HepG2 (cell line): ENCODE data around the gene NTF3. TPM values are rescaled to one million over a fixed set of nuclear protein-coding genes. Genes with fewer than 3 reads are reported as not detected.

Source experiments
- ATAC-seq: fragments of 200-7000 bp; cut with Tn5 transposase; 3 replicates; pipeline ENCODE4 v1.9.1; 2020; ENCODE audit warnings: mild to moderate bottlenecking, moderate library complexity
- BruUV-seq: library from RNA; stranded (reverse); fragments of 400-500 nt; replicated peaks from 2 replicates; lab custom pipeline; 2021; lab: Mats Ljungman, UMichigan
- CTCF ChIA-PET: fragments of 300-600 bp; formaldehyde crosslinking; extraction: SDS; loops from one replicate; lab custom pipeline; 2021; ENCODE audit warnings: low total read pairs, inconsistent platforms, low intra/inter-chr PET ratio; lab: Yijun Ruan, JAX
- POLR2A ChIA-PET: fragments of 350-600 bp; sonication (Branson Sonifier 250); formaldehyde crosslinking; loops from one replicate; lab custom pipeline; 2020; ENCODE audit warnings: antibody characterized with exemption, inconsistent platforms; lab: Yijun Ruan, JAX
- DNase-seq: peaks from one replicate; pipeline ENCODE4 v3.0.0-alpha.2; 2015; ENCODE audit warnings: low spot score
- FAIRE-seq: peaks from 3 replicates; lab custom pipeline; 2011; peaks lifted over from hg19 to GRCh38; lab: Jason Lieb, UNC
- H2AFZ ChIP-seq: one replicate; pipeline ENCODE4 v1.6.1; 2011; ENCODE audit warnings: low read length, inconsistent platforms
- H3K27ac ChIP-seq: fragments of 300-600 bp; 3 replicates; pipeline ENCODE4 v1.8.0; 2011; ENCODE audit warnings: mixed run types, mild to moderate bottlenecking, mixed read lengths, low read length, inconsistent platforms; ENCODE audit not compliant: insufficient read depth; ENCODE audit errors: extremely low read length
- H3K27me3 ChIP-seq, 2 experiments: fragments of 200-600 bp in 1 of 2; 2 replicates in 1 of 2; 3 replicates in 1 of 2; pipeline versions ENCODE4 v1.6.0 to v1.8.0; 2011; ENCODE audit warnings: low read length in 2 of 2, mild to moderate bottlenecking in 2 of 2, moderate library complexity in 2 of 2, inconsistent platforms in 1 of 2; ENCODE audit not compliant: insufficient read depth in 2 of 2, control insufficient read depth in 1 of 2
- H3K36me3 ChIP-seq, 2 experiments: fragments of 200-600 bp in 1 of 2; replicated peaks in 1 of 2; 2 replicates in 1 of 2; 3 replicates in 1 of 2; pipeline versions ENCODE4 v1.5.1 to v1.8.0; 2011; ENCODE audit warnings: low read length in 2 of 2, inconsistent platforms in 1 of 2; ENCODE audit not compliant: insufficient read depth in 2 of 2, control insufficient read depth in 1 of 2
- H3K4me1 ChIP-seq: 2 replicates; pipeline ENCODE4 v1.5.1; 2012; ENCODE audit warnings: low read length, inconsistent platforms; ENCODE audit not compliant: insufficient read depth
- H3K4me2 ChIP-seq: 2 replicates; pipeline ENCODE4 v1.6.0; 2011; ENCODE audit warnings: low read depth, low read length, inconsistent platforms
- H3K4me3 ChIP-seq, 3 experiments: fragments of 200-600 bp in 1 of 3; sonication (generic), shearing (Covaris generic) in 1 of 3; replicated peaks in 1 of 3; 2 replicates each; pipeline ENCODE4 v1.5.1; 2011 to 2016; ENCODE audit warnings: low read length in 3 of 3, inconsistent platforms in 2 of 3, low read depth in 2 of 3, mild to moderate bottlenecking in 2 of 3, control low read depth in 1 of 3, mixed read lengths in 1 of 3; ENCODE audit not compliant: insufficient read depth in 1 of 3
- H3K79me2 ChIP-seq: one replicate; pipeline ENCODE4 v1.6.1; 2011; ENCODE audit warnings: low read length, inconsistent platforms; ENCODE audit not compliant: insufficient read depth
- H3K9ac ChIP-seq: 2 replicates; pipeline ENCODE4 v1.6.0; 2011; ENCODE audit warnings: mild to moderate bottlenecking, low read depth, low read length, inconsistent platforms; ENCODE audit not compliant: insufficient read depth
- H3K9me3 ChIP-seq: 2 replicates; pipeline ENCODE4 v1.5.1; 2012; ENCODE audit warnings: mild to moderate bottlenecking, low read length
- H4K20me1 ChIP-seq: 2 replicates; pipeline ENCODE4 v1.6.0; 2011; ENCODE audit warnings: inconsistent platforms, mild to moderate bottlenecking, low read length, moderate library complexity; ENCODE audit not compliant: insufficient read depth
- AGO1 ChIP-seq: fragments of 200-400 bp; formaldehyde crosslinking; IDR thresholded peaks from 2 replicates; pipeline ENCODE4 v1.6.1; 2017; ENCODE audit warnings: mild to moderate bottlenecking, low read depth, low read length, moderate library complexity; ENCODE audit not compliant: poor library complexity, severe bottlenecking
- KDM3A ChIP-seq: IDR thresholded peaks from 2 replicates; pipeline ENCODE4 v1.6.1; 2018; ENCODE audit warnings: low read depth, missing compliant biosample characterization
- POLR2AphosphoS2 ChIP-seq: IDR thresholded peaks from 2 replicates; pipeline ENCODE4 v1.6.1; 2011; ENCODE audit warnings: low read depth, low read length, improper control_type of control experiment
- SETDB1 ChIP-seq: sonication (generic); formaldehyde crosslinking; IDR thresholded peaks from 2 replicates; pipeline ENCODE4 v1.5.1; 2020; ENCODE audit warnings: missing genetic modification reagents, mild to moderate bottlenecking, borderline replicate concordance
- ZFP36L2 ChIP-seq: sonication (generic); formaldehyde crosslinking; IDR thresholded peaks from 2 replicates; pipeline ENCODE4 v1.4.0; 2020; ENCODE audit warnings: missing genetic modification reagents
- ZNF253 ChIP-seq: sonication (generic); formaldehyde crosslinking; IDR thresholded peaks from 2 replicates; pipeline ENCODE4 v1.8.0; 2022; ENCODE audit warnings: mild to moderate bottlenecking, missing genetic modification reagents, borderline replicate concordance
- ZNF382 ChIP-seq: sonication (generic); formaldehyde crosslinking; IDR thresholded peaks from 2 replicates; pipeline ENCODE4 v1.5.0; 2020; ENCODE audit warnings: missing genetic modification reagents, mild to moderate bottlenecking, borderline replicate concordance
- ZNF44 ChIP-seq: sonication (generic); formaldehyde crosslinking; IDR thresholded peaks from 2 replicates; pipeline ENCODE4 v1.5.1; 2020; ENCODE audit warnings: mild to moderate bottlenecking, missing genetic modification reagents
- ZNF496 ChIP-seq: sonication (generic); formaldehyde crosslinking; IDR thresholded peaks from 2 replicates; pipeline ENCODE4 v1.8.1; 2023; ENCODE audit warnings: mild to moderate bottlenecking, moderate library complexity, missing genetic modification reagents; ENCODE audit not compliant: insufficient replicate concordance
- ZNF572 ChIP-seq: sonication (generic); formaldehyde crosslinking; IDR thresholded peaks from 2 replicates; pipeline ENCODE4 v1.5.1; 2020; ENCODE audit warnings: mild to moderate bottlenecking, missing genetic modification reagents
- WGBS: methylation state at CpG from one replicate; pipeline ENCODE4 v1.1.6; 2017; ENCODE audit warnings: low lambda C conversion rate; 5-methylcytosine and 5-hydroxymethylcytosine counted together
- in situ Hi-C: cut with HindIII; loops from 2 replicates; pipeline ENCODE4 v1.10.0; 2017; ENCODE audit warnings: low pct_unique_long_range_greater_than_20kb; ENCODE audit not compliant: extremely low pct_ligation_motif_present
- intact Hi-C: fragments of 100-400 bp; cut with micrococcal nuclease; formaldehyde crosslinking; loops from one replicate; pipeline ENCODE4 v1.10.0; 2022; ENCODE audit not compliant: unreplicated experiment
- polyA plus RNA-seq, 8 experiments: library from polyadenylated mRNA; depleted of rRNA in 3 of 8; stranded (reverse) in 7 of 8; unstranded in 1 of 8; fragments of >200 nt; fragmentation: Illumina TruSeq in 4 of 8; extraction: Trizol in 4 of 8; gene quantifications; 2 replicates each; pipeline versions ENCODE4 v1.2.1 to v1.2.3, GENCODE V29; 2011 to 2016; ENCODE audit warnings: low read depth in 4 of 8, missing spikeins in 1 of 8, mixed read lengths in 1 of 8; ENCODE audit not compliant: insufficient read depth in 1 of 8
- total RNA-seq, 5 experiments: library from RNA; depleted of rRNA; stranded (reverse); fragments of >200 nt; fragmentation: Illumina TruSeq; extraction: Trizol; gene quantifications; 2 replicates each; pipeline ENCODE4 v1.2.3, GENCODE V29; 2016; ENCODE audit warnings: low read depth in 1 of 5
- TF ChIP-seq, protein P1 (sequence below): sonication (generic); formaldehyde crosslinking; IDR thresholded peaks from 2 replicates; pipeline ENCODE4 v1.8.1; 2022; ENCODE audit warnings: low read depth, mild to moderate bottlenecking, missing genetic modification reagents
- TF ChIP-seq, protein P2 (sequence below): sonication (generic); formaldehyde crosslinking; IDR thresholded peaks from 2 replicates; pipeline ENCODE4 v1.4.0; 2020; ENCODE audit warnings: missing genetic modification reagents, borderline replicate concordance
- TF ChIP-seq, protein P3 (sequence below): sonication (generic); formaldehyde crosslinking; IDR thresholded peaks from 2 replicates; pipeline ENCODE4 v1.4.0; 2020; ENCODE audit warnings: missing genetic modification reagents

Gene NTF3
- total and polyA plus RNA-seq, 2 of the 13 experiments (the other 11 are each of a cell fraction or from before 2014, with no cell fraction given): not detected

DNA sequence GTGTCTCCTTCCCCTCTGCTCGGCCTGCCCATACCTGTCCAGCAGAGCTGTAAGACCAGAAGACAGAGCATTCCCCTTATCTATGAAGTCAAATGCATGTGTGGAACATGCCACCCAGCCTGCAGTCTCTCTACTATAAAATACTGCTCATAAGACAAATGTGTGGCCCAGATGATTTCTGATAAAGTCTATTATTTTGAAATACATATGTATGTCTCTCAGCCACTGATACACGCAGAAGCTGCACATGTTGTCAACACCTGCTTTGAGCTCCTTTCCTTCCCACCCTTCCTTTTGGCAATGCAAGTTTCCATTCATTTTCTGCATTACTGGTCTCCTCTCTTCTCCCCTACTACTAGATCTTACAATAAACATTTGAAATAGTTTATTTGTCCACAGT is 38.8 kb downstream of the NTF3 start (continued):
- TF ChIP-seq, protein P1, sequence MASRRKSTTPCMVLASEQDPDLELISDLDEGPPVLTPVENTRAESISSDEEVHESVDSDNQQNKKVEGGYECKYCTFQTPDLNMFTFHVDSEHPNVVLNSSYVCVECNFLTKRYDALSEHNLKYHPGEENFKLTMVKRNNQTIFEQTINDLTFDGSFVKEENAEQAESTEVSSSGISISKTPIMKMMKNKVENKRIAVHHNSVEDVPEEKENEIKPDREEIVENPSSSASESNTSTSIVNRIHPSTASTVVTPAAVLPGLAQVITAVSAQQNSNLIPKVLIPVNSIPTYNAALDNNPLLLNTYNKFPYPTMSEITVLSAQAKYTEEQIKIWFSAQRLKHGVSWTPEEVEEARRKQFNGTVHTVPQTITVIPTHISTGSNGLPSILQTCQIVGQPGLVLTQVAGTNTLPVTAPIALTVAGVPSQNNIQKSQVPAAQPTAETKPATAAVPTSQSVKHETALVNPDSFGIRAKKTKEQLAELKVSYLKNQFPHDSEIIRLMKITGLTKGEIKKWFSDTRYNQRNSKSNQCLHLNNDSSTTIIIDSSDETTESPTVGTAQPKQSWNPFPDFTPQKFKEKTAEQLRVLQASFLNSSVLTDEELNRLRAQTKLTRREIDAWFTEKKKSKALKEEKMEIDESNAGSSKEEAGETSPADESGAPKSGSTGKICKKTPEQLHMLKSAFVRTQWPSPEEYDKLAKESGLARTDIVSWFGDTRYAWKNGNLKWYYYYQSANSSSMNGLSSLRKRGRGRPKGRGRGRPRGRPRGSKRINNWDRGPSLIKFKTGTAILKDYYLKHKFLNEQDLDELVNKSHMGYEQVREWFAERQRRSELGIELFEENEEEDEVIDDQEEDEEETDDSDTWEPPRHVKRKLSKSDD (CRISPR knock-in tag): no peak
- TF ChIP-seq AGO1 (no peak), ZNF382 (CRISPR knock-in tag) (no peak), POLR2AphosphoS2 (no peak), ZNF572 (CRISPR knock-in tag) (no peak)

DNA sequence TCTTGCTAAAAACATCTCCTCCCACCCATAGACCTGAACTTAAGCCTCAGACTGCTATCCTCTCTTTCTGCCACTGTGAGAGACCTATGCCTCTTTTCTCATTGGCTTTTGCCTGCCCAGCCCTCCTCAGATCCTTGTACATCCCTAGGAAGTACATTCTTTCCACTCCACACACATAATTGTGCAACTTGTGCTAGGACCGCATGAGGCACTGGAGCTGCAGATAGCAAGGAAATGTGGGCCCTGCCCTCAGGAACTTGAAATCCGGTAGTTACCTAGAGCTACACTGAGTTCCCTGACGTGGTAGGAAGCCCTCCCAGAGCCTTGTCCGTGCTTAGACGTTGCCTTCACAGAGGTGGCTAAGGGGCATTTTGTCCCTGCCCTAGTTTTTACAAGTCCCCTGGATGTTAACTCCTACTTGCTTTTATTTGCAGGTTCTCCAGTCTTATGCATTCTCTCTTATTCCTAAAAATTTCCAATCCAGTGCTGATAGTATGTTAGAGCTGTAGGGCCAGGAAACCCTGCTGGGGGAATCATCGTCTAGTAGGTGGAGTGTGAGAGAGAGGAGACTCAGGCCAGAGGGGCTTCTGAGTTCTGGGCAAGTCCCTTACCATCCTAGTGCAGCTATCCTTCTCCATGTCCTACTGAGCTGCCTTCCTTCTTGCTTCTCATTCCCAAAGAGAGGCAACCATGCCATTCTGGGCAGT is 41.3 kb downstream of the NTF3 start:
- no peak for FAIRE-seq
- WGBS: 11% methylated on average over 6 of the region's 6 CpGs
- H3K36me3 ChIP-seq: no peaks in the 10 kb centered on the region
- no peak for TF ChIP-seq ZNF496 (CRISPR knock-in tag)
- TF ChIP-seq, protein P2, sequence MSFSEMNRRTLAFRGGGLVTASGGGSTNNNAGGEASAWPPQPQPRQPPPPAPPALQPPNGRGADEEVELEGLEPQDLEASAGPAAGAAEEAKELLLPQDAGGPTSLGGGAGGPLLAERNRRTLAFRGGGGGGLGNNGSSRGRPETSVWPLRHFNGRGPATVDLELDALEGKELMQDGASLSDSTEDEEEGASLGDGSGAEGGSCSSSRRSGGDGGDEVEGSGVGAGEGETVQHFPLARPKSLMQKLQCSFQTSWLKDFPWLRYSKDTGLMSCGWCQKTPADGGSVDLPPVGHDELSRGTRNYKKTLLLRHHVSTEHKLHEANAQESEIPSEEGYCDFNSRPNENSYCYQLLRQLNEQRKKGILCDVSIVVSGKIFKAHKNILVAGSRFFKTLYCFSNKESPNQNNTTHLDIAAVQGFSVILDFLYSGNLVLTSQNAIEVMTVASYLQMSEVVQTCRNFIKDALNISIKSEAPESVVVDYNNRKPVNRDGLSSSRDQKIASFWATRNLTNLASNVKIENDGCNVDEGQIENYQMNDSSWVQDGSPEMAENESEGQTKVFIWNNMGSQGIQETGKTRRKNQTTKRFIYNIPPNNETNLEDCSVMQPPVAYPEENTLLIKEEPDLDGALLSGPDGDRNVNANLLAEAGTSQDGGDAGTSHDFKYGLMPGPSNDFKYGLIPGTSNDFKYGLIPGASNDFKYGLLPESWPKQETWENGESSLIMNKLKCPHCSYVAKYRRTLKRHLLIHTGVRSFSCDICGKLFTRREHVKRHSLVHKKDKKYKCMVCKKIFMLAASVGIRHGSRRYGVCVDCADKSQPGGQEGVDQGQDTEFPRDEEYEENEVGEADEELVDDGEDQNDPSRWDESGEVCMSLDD (CRISPR knock-in tag): no peak
- TF ChIP-seq, protein P3, sequence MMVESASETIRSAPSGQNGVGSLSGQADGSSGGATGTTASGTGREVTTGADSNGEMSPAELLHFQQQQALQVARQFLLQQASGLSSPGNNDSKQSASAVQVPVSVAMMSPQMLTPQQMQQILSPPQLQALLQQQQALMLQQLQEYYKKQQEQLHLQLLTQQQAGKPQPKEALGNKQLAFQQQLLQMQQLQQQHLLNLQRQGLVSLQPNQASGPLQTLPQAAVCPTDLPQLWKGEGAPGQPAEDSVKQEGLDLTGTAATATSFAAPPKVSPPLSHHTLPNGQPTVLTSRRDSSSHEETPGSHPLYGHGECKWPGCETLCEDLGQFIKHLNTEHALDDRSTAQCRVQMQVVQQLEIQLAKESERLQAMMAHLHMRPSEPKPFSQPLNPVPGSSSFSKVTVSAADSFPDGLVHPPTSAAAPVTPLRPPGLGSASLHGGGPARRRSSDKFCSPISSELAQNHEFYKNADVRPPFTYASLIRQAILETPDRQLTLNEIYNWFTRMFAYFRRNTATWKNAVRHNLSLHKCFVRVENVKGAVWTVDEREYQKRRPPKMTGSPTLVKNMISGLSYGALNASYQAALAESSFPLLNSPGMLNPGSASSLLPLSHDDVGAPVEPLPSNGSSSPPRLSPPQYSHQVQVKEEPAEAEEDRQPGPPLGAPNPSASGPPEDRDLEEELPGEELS (CRISPR knock-in tag): no peak
- TF ChIP-seq ZFP36L2 (CRISPR knock-in tag): no peak
- TF ChIP-seq ZNF44 (CRISPR knock-in tag): no peak
- no peak for TF ChIP-seq KDM3A (CRISPR knock-in tag)
- no peak for TF ChIP-seq SETDB1
- TF ChIP-seq ZNF253: no peak

More for the DNA sequence above, 41.3 kb downstream of the NTF3 start:
- intact Hi-C loops: no loop called here
- H3K9me3 ChIP-seq: no peaks in the 10 kb centered on the region
- in situ Hi-C loops: no loop called here
- ChIA-PET CTCF (no interaction called here), POLR2A (no interaction called here)
- no peaks in the 10 kb centered on the region for H3K79me2 ChIP-seq
- ATAC-seq: no peak
- no peak overlapping the region for H2AFZ ChIP-seq
- no peaks in the 10 kb centered on the region for H3K4me1 ChIP-seq
- no TSS peak for BruUV-seq
- no peaks in the 10 kb centered on the region for H4K20me1 ChIP-seq
- H3K4me3 ChIP-seq: no peak overlapping the region
- H3K9ac ChIP-seq: no peak overlapping the region
- no peak for DNase-seq
- no peak overlapping the region for H3K27ac ChIP-seq
- peaks cover 2 to 10% of the 10 kb centered on the region in 2 experiments; a peak in 3 of 5 replicates for H3K27me3 ChIP-seq
- H3K4me2 ChIP-seq: no peak overlapping the region
